HG03045 (cell line): Measurements from ENCODE around the gene MUS81.
A peak's percentile ranks its signal among the peaks of the same experiment; 100 is the strongest.

Source experiments
- ATAC-seq: cut with Tn5 transposase; IDR thresholded peaks from one replicate; pipeline ENCODE4 v1.9.1; 2021; ENCODE audit warnings: mild to moderate bottlenecking, moderate library complexity; ENCODE audit not compliant: unreplicated experiment

The MUS81 gene

GRCh38 chr11:65871811-65872548 is 11.7 kb downstream of the MUS81 start:
- ATAC-seq: no peak

DNA sequence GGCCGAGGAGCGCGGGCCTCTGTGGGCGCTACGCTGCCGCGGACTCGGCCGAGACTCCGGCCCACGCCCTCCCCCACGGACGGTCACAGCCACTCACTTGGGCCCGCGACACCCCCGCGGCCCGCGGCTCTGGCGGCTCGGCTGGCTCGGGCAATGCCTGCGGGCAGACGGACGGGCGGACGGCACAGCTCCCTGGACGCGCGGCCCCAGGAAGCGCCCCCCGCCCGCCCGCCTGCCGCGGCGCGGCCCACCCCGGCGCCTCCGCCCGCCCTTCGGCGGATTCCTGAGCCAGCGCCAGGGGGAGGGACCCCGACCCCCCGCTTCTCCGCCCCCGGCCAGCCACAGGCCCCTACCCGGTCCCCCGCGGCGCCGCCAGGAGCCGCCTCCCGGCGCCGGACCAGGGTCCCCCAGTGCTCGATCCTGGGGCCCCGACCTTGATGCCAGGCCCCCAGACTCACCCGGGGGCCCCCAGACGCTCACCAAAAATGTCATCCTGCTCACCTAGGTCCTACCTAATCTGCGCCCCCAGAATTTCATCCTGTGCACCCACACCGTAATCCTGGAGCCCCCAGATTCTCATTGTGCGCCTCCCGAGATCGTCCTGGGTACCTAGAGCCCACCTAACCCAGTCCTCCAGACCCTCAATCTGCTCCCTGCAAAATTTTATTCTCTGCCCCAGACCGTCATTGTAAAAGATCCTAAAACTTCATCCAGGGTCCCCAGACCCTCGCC is 12.5 kb downstream of the MUS81 start, which contains the start of gene EFEMP2:
TSS of gene EFEMP2 (minus strand) at position 215 of the 732 bp plus-strand sequence. CDS start 446 bp downstream, outside the sequence.
- ATAC-seq: no peak

GRCh38 chr11:65873318-65874156 is 13.3 kb downstream of the MUS81 start:
- ATAC-seq: peak; percentile 71

DNA sequence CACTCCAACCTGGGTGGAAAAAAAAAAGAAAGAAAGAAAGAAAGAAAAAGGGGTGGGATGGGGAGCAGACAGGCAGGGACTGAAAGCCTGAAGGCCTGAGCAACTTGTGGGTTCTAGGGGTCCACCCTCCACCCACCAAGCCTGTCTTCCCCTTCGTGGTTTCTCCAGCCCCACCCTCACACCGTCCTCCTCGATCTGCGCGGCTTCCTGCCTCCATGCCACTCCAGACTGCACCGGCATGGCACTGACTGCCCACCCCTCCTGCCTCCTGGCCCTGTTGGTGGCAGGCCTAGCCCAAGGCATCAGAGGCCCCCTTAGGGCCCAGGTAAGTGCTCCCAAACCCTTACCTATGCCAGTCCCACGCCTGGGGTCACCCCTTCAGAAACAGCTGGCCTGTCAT is 19.4 kb downstream of the MUS81 start, which contains the start of gene CTSW:
TSS of gene CTSW (plus strand) at position 221 of the 400 bp plus-strand sequence. CDS start at position 239, 18 bp downstream.
- no peak for ATAC-seq

DNA sequence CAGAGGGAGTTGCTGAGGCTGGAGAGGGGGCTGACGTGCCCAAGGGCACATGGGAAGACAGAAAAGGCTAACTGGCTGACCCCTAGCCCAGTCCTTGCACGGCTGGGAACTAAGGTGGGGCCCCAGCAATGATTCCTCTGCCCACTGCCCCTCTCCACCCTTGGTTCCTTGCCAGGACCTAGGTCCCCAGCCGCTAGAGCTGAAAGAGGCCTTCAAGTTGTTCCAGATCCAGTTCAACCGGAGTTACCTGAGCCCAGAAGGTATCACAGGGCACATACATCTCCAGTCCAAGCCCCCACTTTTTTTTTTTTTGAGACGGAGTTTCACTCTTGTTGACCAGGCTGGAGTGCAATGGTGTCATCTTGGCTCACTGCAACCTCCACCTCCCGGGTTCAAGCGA is 19.8 kb downstream of the MUS81 start:
- no peak for ATAC-seq

- ATAC-seq: no peak
Observed at GRCh38 chr11:65880844-65881421, 20.7 kb downstream of the MUS81 start.

DNA sequence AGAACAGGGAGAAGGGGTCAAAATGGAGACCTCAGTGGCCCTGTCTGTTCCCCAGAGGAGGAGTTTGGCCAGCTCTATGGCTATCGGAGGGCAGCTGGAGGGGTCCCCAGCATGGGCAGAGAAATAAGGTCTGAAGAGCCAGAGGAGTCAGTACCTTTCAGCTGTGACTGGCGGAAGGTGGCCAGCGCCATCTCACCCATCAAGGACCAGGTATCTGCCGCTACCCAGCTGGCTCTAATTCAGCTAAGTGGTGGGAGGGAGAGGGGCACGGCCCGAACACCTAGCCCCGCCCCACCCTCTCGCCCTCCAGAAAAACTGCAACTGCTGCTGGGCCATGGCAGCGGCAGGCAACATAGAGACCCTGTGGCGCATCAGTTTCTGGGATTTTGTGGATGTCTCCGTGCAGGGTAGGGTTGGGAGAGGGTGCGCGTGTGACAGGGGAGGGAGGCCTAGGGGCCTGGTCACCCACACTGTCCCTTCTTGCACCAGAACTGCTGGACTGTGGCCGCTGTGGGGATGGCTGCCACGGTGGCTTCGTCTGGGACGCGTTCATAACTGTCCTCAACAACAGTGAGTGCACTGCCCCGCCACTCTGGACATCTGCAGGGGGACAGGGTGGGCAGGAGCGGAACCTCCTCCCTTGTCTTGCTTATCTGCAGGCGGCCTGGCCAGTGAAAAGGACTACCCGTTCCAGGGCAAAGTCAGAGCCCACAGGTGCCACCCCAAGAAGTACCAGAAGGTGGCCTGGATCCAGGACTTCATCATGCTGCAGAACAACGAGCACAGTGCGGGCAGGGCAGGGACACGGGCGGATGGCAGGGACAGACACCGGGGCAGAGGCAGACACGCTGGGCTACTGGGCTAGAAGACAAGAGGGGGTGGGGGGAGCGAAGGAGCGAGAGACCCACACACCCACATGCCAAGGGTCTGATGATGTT is 22.2 kb downstream of the MUS81 start:
- no peak for ATAC-seq

DNA sequence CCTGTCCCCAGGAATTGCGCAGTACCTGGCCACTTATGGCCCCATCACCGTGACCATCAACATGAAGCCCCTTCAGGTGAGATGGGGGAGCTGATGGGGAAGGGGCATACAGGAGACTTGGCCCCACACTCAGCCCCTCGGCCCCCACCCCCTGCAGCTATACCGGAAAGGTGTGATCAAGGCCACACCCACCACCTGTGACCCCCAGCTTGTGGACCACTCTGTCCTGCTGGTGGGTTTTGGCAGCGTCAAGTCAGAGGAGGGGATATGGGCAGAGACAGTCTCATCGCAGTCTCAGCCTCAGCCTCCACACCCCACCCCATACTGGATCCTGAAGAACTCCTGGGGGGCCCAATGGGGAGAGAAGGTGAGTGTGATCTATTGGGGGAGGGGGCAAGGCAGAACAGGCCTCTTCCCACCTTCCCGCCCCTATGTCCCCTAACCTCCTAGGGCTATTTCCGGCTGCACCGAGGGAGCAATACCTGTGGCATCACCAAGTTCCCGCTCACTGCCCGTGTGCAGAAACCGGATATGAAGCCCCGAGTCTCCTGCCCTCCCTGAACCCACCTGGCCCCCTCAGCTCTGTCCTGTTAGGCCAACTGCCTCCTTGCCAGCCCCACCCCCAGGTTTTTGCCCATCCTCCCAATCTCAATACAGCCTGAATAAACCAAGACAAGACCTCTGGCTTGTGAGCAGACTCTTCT is 23.0 kb downstream of the MUS81 start:
- no peak for ATAC-seq

DNA sequence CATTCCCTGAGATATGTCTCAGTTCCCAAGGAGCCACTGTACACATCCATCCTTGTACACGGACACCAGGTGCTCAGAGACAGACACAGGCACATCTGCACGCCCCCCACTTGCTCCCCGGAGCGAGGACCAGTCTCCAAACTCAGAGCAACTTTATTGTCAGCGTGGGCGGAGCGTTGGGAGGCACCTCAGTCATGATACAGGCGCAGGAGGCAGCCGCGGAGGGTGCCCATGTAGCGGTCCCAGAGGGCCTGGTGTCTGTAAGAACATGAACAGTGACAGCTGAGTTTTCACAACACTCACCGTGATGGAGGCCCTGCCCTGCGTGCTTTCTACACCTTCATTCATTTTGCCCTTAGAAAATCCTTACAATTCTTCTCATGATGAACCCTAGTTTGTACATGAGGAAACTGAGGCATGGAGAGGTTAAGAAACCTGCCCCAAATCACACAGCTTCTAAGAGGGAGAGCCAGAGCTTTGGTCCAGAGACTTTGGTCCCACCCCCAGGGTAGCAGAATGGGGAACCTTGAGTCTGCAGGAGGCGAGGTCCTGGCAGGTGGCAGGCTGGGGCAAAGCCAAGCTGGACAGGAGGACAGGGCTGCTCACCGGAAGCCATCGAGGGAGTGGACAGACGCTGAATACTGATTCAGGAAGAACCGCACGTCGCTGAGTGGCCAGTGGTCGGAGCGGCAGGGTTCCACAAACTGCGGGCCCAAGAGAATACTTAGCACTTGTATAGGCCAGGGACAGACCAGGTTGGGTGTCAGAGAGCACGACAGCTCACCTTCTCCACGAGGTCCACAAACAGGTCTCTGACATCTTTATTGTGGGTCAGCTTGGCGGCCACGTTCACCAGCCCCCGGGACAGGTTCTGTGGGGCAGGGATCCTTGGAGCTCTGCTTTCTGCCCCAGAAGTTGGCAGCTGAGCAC is 23.8 kb downstream of the MUS81 start:
- no peak for ATAC-seq

DNA sequence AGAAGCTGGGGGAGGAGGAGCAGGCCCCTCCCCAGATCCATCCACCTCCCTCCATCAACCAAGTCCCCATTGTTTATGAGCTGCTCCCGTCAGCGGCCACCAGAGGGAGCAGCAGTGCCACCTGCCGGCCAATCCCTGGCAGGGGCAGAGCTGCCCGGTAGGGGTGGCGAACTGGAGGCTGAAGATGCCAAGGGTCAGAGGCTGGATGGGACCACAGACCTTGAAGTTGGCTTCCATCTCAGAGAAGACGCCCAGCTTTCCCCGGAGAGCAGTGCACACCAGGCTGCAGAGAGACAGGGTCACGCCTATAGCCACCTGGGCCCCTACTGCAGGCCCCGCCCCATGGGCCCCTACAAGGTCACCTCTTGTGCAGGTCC is 24.5 kb downstream of the MUS81 start:
- no peak for ATAC-seq

- ATAC-seq: no peak
Observed at GRCh38 chr11:65885231-65885630, 25.0 kb downstream of the MUS81 start.

GRCh38 chr11:65885808-65886536 is 25.7 kb downstream of the MUS81 start:
- ATAC-seq: no peak

DNA sequence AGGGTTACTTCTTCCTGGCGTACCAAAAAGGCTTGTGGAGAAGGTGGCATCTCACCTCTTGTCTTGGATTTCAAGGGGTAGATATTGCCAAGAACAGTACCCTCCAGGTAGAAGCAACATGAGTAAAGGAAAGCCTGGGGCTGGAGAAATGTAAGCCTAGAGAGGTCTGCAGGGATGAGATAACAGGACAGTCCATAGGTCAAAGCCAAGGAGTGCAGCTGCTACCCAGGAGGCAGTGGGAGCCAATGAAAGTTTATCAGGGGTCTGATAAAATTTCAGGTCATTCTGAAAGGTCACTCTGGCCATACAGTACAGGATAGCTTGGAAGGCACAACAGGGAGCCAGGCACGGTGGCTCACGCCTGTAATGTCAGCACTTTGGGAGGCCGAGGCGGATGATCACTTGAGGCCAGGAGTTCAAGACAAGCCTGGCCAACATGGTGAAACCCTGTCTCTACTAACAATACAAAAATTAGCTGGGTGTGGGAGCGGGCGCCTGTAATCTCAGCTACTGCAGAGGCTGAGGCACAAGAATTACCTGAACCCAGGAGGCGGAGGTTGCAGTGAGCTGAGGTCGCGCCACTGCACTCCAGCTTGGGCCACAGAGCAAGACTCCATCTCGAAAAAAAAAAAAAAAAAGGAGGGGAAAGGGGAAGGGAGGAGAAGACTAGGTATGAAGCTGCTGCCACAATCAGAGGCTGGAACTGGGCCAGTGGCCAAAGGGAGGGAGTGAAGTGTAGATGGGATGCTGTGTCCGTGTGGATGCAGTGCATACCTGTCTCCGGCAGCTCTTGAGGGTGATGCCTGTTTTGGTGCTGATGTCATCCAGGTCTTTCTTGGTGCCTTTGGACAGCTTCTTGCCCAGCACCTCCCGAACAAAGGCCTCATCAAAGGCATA is 26.8 kb downstream of the MUS81 start:
- no peak for ATAC-seq

DNA sequence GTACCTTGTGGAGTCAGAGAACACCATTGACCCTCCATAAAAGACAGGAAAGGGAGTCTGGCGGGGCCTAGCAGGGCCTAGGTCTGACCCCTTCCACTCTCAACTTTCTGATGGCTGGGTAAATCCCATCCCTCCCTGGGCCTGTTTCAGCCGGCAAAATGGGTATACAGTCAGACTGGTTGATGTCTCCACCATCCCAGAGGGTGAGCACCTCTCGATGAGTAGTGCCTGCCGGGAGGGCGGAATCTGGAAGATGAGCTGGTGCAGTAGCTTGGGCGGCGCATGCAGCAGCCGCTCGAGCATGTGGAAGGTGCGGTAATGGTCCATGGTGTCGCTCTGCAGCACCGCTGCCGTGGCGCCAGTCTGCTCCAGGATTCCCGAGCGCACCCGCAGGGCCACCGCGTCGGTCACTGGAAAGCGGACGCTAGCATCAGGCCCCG is 27.5 kb downstream of the MUS81 start:
- no peak for ATAC-seq

- peak; percentile 48 for ATAC-seq
Observed at GRCh38 chr11:65888163-65888814, 28.1 kb downstream of the MUS81 start, which contains the start of gene FIBP. Gene FIBP (minus strand): TSS chr11:65888471. CDS start chr11:65888418, 53 bp downstream.
